HG03060 (cell line): ENCODE measurements around the gene GRID1.
"Not testable (repeated sequence)": the region's sequence is repeated elsewhere in the genome, so short reads cannot be mapped to it uniquely, and the experiment has no call there.

Source experiments
- ATAC-seq: cut with Tn5 transposase; IDR thresholded peaks from one replicate; pipeline ENCODE4 v1.9.1; 2021; ENCODE audit warnings: low read depth, moderate number of reproducible peaks; ENCODE audit not compliant: unreplicated experiment

The GRID1 gene

GRCh38 chr10:86102451-86102850, 264.1 kb downstream of the GRID1 start:
- no peak for ATAC-seq

GRCh38 chr10:86102031-86102430, 264.6 kb downstream of the GRID1 start:
- no peak for ATAC-seq

GRCh38 chr10:86100581-86101061, 266.0 kb downstream of the GRID1 start:
- ATAC-seq, result no peak

- no peak for ATAC-seq
Observed at GRCh38 chr10:86099542-86100334, 266.9 kb downstream of the GRID1 start.

- ATAC-seq, result no peak
Observed at GRCh38 chr10:86098187-86098881, 268.3 kb downstream of the GRID1 start.

- not testable (repeated sequence) for ATAC-seq
Observed at GRCh38 chr10:86095061-86095460, 271.5 kb downstream of the GRID1 start.

GRCh38 chr10:86092311-86092710, 274.3 kb downstream of the GRID1 start:
- not testable (repeated sequence) for ATAC-seq

- no peak for ATAC-seq
Observed at GRCh38 chr10:86091216-86091615, 275.4 kb downstream of the GRID1 start.

- no peak for ATAC-seq
Observed at GRCh38 chr10:86090807-86091206, 275.8 kb downstream of the GRID1 start.

- ATAC-seq, result no peak
Observed at GRCh38 chr10:86087716-86088115, 278.9 kb downstream of the GRID1 start.

- no peak for ATAC-seq
Observed at GRCh38 chr10:86086418-86086817, 280.2 kb downstream of the GRID1 start.

GRCh38 chr10:86085686-86086085, 280.9 kb downstream of the GRID1 start:
- no peak for ATAC-seq

GRCh38 chr10:86085136-86085535, 281.5 kb downstream of the GRID1 start:
- no peak for ATAC-seq

GRCh38 chr10:86084585-86084984, 282.0 kb downstream of the GRID1 start:
- ATAC-seq, result no peak

- ATAC-seq, result no peak
Observed at GRCh38 chr10:86083664-86084175, 282.9 kb downstream of the GRID1 start.

- ATAC-seq, result no peak
Observed at GRCh38 chr10:86083206-86083605, 283.4 kb downstream of the GRID1 start.

- no peak for ATAC-seq
Observed at GRCh38 chr10:86082556-86082955, 284.0 kb downstream of the GRID1 start.

- ATAC-seq, result no peak
Observed at GRCh38 chr10:86079088-86079487, 287.5 kb downstream of the GRID1 start.

- no peak for ATAC-seq
Observed at GRCh38 chr10:86078639-86079035, 288.0 kb downstream of the GRID1 start.

- ATAC-seq, result no peak
Observed at GRCh38 chr10:86077871-86078638, 288.5 kb downstream of the GRID1 start.

- ATAC-seq, result no peak
Observed at GRCh38 chr10:86077271-86077670, 289.3 kb downstream of the GRID1 start.
